GM12801 (cell line): ENCODE measurements around the gene SLC12A8.

Source experiments
- TF ChIP-seq, protein P1 (sequence below): IDR thresholded peaks from one replicate; pipeline ENCODE4 v1.5.1; 2011; ENCODE audit warnings: control low read depth; ENCODE audit not compliant: insufficient read length; ENCODE audit errors: extremely low read depth

The SLC12A8 gene

DNA sequence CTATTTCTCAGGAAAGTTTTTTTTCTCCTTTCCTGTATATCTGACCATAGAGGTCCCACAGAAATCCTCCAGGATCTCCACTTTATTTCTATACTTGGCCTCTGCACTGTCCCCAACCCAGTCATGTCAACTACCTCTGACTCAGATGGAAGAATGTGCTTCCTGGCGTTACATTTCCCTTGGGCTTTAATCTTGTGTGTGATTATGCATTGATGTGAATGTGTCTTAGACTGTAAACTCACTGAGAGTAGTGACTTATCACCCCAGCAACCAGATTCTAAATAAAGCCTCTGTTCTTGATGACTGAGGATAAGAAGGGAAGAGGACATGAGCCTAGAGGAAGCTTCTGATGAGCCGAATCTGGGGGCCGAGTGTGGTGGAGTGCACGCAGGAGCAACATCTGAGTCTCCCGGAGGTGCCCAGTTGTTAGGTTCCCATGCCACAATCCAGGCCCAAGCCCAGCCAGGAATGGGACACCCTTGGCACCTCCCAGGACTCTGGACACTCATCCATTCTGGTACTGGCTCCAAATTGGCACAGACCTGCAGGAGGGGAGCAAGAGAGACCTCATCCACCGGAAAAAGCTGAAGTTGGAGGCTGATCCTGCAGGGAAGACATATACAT lies 124.7 kb downstream of the SLC12A8 start:
- TF ChIP-seq, protein P1, sequence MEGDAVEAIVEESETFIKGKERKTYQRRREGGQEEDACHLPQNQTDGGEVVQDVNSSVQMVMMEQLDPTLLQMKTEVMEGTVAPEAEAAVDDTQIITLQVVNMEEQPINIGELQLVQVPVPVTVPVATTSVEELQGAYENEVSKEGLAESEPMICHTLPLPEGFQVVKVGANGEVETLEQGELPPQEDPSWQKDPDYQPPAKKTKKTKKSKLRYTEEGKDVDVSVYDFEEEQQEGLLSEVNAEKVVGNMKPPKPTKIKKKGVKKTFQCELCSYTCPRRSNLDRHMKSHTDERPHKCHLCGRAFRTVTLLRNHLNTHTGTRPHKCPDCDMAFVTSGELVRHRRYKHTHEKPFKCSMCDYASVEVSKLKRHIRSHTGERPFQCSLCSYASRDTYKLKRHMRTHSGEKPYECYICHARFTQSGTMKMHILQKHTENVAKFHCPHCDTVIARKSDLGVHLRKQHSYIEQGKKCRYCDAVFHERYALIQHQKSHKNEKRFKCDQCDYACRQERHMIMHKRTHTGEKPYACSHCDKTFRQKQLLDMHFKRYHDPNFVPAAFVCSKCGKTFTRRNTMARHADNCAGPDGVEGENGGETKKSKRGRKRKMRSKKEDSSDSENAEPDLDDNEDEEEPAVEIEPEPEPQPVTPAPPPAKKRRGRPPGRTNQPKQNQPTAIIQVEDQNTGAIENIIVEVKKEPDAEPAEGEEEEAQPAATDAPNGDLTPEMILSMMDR = no peak

DNA sequence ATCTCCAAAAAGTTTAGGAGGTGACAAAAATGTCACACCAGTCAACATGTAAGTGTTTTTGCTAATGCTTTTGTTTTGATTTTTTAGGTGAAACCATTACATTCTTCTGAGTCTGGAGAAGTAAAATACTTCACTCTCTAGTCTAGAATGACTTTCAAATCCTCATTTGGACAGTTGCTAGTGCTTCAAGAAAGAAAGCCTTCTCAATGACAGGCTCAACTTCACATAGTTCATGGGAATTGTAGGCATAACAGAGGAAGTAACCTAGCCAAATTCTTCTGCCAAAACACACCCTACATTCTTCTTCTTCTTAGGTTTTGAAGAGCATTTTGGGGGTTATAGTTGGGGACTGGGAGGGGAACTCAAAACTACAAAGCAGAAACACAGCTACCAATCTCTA lies 127.4 kb downstream of the SLC12A8 start:
- TF ChIP-seq, protein P1 = no peak

DNA sequence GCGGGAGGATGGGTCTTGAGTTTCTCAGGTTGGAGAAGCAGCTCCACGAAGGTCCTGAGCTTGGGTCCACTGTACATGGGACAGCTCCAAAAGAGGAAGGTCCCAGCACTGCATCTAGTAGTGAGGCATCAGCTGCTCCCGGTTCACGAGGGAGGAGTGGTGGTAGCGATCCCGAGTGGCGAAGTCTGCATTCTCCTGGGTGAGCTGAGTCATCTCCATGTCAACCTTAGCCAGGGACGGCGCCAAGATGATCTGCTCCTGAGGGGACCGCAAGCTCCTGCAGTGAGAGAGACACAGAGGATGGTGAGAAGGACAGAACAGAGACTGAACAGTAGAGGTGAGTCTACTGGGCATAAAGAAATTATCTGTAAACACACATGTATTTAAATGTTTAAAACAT lies 128.8 kb downstream of the SLC12A8 start:
- TF ChIP-seq, protein P1 = no peak

DNA sequence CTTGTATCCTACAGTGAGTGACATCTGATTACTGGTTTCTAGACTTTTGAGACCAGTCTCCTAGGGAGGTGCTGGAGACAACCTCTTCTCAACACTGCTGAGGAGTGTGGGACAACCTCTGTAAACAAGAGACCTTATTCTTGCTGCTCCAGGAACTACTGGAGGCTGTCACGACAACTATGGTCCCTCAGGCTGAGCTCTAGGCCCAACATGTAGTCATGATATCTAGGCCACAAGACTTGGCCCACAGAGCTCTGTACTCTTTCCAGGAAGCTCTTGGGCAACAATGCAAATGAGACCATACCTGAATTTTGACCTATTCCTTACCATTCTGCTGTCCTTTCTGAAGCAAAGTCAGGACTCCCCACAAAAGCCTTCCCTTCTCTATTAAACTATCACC lies 132.5 kb downstream of the SLC12A8 start:
- TF ChIP-seq, protein P1 = no peak

DNA sequence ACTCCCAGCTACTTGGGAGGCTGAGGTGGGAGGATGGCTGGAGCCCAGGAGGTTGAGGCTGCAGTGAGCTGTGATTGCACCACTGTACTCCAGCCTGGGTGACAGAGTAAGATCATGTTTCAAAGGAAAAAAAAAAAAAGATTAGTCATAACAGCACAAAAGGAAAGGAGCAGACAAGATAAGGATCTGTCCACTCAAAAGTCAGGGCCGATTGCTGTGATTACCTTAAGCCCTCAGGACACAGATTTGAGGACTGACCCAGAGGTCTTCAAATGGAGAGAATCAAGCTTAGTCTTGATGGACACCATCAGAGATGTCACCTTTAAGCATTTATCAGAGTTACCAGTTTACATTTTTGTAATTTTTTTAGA lies 132.9 kb downstream of the SLC12A8 start:
- TF ChIP-seq, protein P1 = no peak

DNA sequence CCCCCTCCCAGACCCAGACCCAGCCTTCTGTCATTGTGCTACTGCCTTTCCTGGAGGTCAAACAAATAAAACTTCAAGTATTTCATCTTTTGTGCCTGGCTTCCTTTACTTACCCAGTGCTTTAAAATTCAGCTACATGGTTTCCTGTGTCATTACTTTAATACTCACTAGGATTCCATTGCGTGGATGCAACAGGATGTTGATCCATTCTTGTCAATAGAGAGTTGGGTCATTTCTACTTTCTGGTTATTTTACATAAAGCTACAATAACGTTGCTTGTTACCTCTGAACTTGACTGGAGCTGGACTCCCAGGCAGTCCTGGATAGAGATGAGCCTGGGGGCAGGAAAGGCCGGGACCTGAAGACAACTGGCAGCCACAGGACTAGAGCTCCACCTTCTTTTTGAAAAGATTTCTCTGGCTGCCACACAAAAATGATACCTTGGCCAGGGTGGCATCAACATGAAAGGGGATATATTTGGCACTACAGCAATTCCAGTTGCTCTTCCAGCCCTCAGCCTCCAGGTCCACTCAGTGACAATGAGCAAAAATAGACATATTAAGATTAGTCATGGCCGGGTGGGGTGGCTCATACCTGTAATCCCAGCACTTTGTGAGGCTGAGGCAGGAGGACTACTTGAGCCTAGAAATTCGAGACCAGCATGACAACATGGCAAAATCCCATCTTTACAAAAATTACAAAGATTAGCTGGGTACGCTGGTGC lies 133.4 kb downstream of the SLC12A8 start:
- TF ChIP-seq, protein P1 = no peak

DNA sequence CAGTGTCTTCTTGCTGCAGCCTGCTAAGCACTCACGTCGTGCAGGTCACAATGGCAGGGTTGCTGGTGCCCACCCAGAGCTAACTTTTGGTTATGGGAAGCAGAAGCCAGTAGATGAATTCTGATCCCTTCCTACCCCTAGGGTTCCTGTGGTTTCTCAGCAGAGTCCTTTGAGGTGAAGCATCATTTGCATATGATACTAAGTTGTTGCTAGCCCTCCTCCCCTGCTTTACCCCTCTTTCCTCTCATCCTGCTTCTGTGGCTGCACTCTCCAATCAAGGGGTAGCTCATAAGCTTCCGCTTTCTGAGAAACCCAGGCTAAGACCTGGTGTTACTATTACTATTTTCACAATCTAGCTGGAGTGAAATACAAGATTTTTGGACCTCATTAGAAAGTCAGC lies 134.7 kb downstream of the SLC12A8 start:
- TF ChIP-seq, protein P1 = no peak
